ENCODE measurements around the gene SCARF2.

The SCARF2 gene

DNA sequence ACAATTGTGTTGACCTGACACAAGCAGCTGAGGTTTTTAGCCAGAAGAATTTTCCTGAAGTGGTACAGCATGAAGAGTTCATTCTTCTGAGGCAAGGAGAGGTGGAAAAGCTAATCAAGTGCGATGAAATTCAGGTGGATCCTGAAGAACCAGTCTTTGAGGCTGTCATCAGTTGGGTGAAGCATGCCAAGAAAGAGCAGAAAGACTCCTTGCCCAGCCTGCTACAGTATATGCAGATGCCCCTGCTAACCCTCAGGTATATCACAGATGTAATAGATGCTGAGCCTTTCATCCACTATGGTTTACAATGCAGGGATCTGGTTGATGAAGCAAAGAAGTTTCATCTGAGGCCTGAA is 12.9 kb upstream of the SCARF2 start:
- no peak for DNase-seq (ENCODE audit: low read depth)
- TF ChIP-seq POLR2A (IDR thresholded peaks at IDR 0.05; ENCODE audit: extremely low read depth, insufficient read length) = no peak
- TF ChIP-seq, protein P1, sequence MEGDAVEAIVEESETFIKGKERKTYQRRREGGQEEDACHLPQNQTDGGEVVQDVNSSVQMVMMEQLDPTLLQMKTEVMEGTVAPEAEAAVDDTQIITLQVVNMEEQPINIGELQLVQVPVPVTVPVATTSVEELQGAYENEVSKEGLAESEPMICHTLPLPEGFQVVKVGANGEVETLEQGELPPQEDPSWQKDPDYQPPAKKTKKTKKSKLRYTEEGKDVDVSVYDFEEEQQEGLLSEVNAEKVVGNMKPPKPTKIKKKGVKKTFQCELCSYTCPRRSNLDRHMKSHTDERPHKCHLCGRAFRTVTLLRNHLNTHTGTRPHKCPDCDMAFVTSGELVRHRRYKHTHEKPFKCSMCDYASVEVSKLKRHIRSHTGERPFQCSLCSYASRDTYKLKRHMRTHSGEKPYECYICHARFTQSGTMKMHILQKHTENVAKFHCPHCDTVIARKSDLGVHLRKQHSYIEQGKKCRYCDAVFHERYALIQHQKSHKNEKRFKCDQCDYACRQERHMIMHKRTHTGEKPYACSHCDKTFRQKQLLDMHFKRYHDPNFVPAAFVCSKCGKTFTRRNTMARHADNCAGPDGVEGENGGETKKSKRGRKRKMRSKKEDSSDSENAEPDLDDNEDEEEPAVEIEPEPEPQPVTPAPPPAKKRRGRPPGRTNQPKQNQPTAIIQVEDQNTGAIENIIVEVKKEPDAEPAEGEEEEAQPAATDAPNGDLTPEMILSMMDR (IDR thresholded peaks at IDR 0.05; ENCODE audit: low read depth, low read length) = no peak
- TF ChIP-seq, protein P2, sequence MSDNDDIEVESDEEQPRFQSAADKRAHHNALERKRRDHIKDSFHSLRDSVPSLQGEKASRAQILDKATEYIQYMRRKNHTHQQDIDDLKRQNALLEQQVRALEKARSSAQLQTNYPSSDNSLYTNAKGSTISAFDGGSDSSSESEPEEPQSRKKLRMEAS (IDR thresholded peaks at IDR 0.05; ENCODE audit: low read depth, low read length) = no peak
- no peak for TF ChIP-seq MYC (IDR thresholded peaks at IDR 0.05; ENCODE audit: low read depth, low read length)
- no peak overlapping the region for H3K4me3 ChIP-seq (ENCODE audit: low read depth, low read length)

DNA sequence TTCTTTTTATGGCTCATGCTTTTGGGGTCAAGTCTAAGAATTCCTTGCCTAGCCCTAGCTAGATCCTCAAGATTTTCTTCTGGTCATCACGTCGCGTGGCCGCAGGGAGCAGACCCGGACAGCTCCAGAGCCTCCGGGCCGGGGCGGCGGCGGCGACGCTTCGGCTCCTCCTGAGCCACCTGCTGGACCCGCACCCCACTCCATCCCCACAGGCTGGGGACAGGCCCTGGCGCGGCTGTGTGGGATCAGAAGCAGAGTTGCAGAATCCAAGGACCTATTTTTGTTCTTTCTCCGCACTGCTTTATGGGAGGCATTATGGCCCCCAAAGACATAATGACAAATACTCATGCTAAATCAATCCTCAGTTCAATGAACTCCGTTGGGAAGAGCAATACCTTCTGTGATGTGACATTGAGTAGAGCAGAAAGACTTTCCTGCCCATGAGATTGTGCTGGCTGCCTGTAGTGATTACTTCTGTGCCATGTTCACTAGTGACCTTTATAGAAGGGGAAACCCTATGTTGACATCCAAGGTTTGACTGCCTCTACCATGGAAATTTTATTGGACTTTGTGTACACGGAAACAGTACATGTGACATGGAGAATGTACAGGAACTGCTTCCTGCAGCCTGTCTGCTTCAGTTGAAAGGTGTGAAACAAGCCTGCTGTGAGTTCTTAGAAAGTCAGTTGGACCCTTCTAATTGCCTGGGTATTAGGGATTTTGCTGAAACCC is 12.4 kb upstream of the SCARF2 start:
- TF ChIP-seq, protein P2 (IDR thresholded peaks at IDR 0.05; ENCODE audit: low read depth, low read length) = no peak
- TF ChIP-seq POLR2A (IDR thresholded peaks at IDR 0.05; ENCODE audit: extremely low read depth, insufficient read length) (no peak), MYC (IDR thresholded peaks at IDR 0.05; ENCODE audit: low read depth, low read length) (no peak)
- TF ChIP-seq, protein P1 (IDR thresholded peaks at IDR 0.05; ENCODE audit: low read depth, low read length) = no peak
- H3K4me3 ChIP-seq (ENCODE audit: low read depth, low read length) = no peak overlapping the region
- DNase-seq (ENCODE audit: low read depth) = no peak

DNA sequence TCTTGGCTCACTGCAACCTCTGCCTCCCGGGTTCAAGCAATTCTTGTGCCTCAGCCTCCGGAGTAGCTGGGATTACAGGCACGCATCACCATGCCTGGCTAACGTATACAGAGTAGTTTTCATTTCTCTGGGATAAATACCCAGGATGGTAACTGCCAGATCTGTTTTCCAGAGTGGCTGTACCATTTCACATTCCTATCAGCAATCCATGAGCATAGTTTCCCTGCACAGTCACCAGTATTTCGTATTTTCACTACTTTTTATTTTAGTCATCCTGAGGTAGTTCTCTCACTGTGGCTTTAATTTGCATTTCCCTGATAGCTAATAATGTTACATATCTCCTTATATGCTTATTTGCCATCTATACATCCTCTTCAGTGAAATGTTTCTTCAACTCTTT is 11.0 kb upstream of the SCARF2 start:
- no peak for DNase-seq (ENCODE audit: low read depth)
- TF ChIP-seq MYC (IDR thresholded peaks at IDR 0.05; ENCODE audit: low read depth, low read length) (no peak), POLR2A (IDR thresholded peaks at IDR 0.05; ENCODE audit: extremely low read depth, insufficient read length) (no peak)
- TF ChIP-seq, protein P1 (IDR thresholded peaks at IDR 0.05; ENCODE audit: low read depth, low read length) = no peak
- TF ChIP-seq, protein P2 (IDR thresholded peaks at IDR 0.05; ENCODE audit: low read depth, low read length) = no peak
- H3K4me3 ChIP-seq (ENCODE audit: low read depth, low read length) = no peak overlapping the region

DNA sequence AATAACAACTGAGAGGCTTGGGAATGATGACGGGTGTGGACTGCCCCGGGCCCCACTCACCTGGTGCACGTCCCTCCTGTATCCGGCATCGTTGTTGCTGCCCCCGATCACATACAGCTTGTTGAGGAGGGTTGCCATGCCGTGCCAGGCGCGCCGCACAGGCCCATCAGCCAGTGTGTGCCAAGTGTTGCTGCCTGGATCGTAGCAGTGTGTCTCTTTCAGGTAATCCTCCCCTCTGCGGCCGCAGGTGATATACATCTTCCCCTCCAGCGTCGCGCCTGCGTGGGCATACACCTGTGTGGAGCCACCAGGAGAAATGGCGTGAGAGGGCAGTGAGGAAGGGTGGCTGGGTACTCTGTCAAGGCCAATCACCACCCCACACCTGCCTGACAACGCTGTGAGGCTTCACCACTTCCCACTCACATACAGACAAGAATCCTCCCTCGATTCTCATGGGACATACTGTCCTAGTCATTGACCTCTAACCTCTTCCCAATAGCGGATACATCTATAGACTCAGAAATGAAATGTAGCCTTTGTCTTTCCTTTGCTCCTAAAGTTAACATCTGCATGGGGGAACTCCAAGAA is 8.9 kb upstream of the SCARF2 start:
- no peak overlapping the region for H3K4me3 ChIP-seq (ENCODE audit: low read depth, low read length)
- no peak for DNase-seq (ENCODE audit: low read depth)
- TF ChIP-seq MYC (IDR thresholded peaks at IDR 0.05; ENCODE audit: low read depth, low read length) (no peak), POLR2A (IDR thresholded peaks at IDR 0.05; ENCODE audit: extremely low read depth, insufficient read length) (no peak)
- TF ChIP-seq, protein P1 (IDR thresholded peaks at IDR 0.05; ENCODE audit: low read depth, low read length) = no peak

DNA sequence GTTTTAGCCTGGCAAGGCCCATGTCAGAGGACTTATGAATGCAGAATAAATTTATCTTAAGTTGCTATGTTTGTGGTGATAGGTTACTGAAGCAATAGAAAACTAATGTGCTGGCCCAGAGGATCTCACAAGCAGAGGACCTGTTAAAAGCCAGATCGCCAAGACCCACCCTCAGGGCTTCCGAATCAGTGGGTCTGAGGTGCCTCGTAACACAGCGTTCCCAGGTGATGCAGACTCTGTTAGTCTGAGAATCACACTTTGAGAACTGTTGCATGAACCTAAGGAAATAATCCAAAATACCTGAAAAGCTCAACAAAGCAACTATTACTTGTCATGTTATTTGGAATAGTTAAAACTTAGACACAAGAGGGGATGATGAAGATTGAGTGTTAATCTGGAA is 6.7 kb upstream of the SCARF2 start:
- no peak for DNase-seq (ENCODE audit: low read depth)
- TF ChIP-seq, protein P1 (IDR thresholded peaks at IDR 0.05; ENCODE audit: low read depth, low read length) = no peak
- TF ChIP-seq, protein P2 (IDR thresholded peaks at IDR 0.05; ENCODE audit: low read depth, low read length) = no peak
- TF ChIP-seq POLR2A (IDR thresholded peaks at IDR 0.05; ENCODE audit: extremely low read depth, insufficient read length) (no peak), MYC (IDR thresholded peaks at IDR 0.05; ENCODE audit: low read depth, low read length) (no peak)
- no peak overlapping the region for H3K4me3 ChIP-seq (ENCODE audit: low read depth, low read length)
